ENCODE data around the gene TF. TPM values are rescaled to one million over a fixed set of nuclear protein-coding genes. Genes with fewer than 3 reads are reported as not detected.

TF gene
- total RNA-seq, 1 donor from 2014 or later: 5.6 TPM

- ATAC-seq (ENCODE audit: poor library complexity): no peak
- intact Hi-C loops (cut with DNase I): no loop called here
- DNase-seq: no peak
Measured at GRCh38 chr3:133744241-133744640, 2.0 kb upstream of the TF start.

GRCh38 chr3:133745108-133745507 lies 1.1 kb upstream of the TF start:
- intact Hi-C loops (cut with DNase I): no loop called here
- DNase-seq (no peak), ATAC-seq (ENCODE audit: poor library complexity) (no peak)

GRCh38 chr3:133746712-133747066 lies 496 bp downstream of the TF start:
- intact Hi-C loops (cut with DNase I): no loop called here
- DNase-seq: no peak
- no peak for ATAC-seq (ENCODE audit: poor library complexity)

GRCh38 chr3:133747373-133747772 lies 1.2 kb downstream of the TF start:
- ATAC-seq (ENCODE audit: poor library complexity): no peak
- DNase-seq: no peak
- intact Hi-C loops (cut with DNase I): no loop called here

- intact Hi-C loops (cut with DNase I): no loop called here
- DNase-seq (no peak), ATAC-seq (ENCODE audit: poor library complexity) (no peak)
Measured at GRCh38 chr3:133747907-133748639, 1.9 kb downstream of the TF start.

- intact Hi-C loops (cut with DNase I): no loop called here
- DNase-seq (no peak), ATAC-seq (ENCODE audit: poor library complexity) (no peak)
Measured at GRCh38 chr3:133749427-133750258, 3.5 kb downstream of the TF start.

- intact Hi-C loops (cut with DNase I): no loop called here
- peak; percentile 18 for ATAC-seq (ENCODE audit: poor library complexity)
Measured at GRCh38 chr3:133750259-133750656, 4.1 kb downstream of the TF start.

GRCh38 chr3:133753107-133753778 lies 7.0 kb downstream of the TF start:
- ATAC-seq (ENCODE audit: poor library complexity) (no peak), DNase-seq (no peak)
- intact Hi-C loops (cut with DNase I): no loop called here

More at GRCh38 chr3:133750259-133750656, 4.1 kb downstream of the TF start:
- no peak for DNase-seq

- ATAC-seq (ENCODE audit: poor library complexity) (no peak), DNase-seq (no peak)
- intact Hi-C loops (cut with DNase I): no loop called here
Measured at GRCh38 chr3:133753779-133754164, 7.6 kb downstream of the TF start.

GRCh38 chr3:133754455-133754854 lies 8.3 kb downstream of the TF start:
- ATAC-seq (ENCODE audit: poor library complexity) (no peak), DNase-seq (no peak)
- intact Hi-C loops (cut with DNase I): no loop called here

GRCh38 chr3:133754973-133755828 lies 9.0 kb downstream of the TF start:
- ATAC-seq (ENCODE audit: poor library complexity): no peak
- intact Hi-C loops (cut with DNase I): no loop called here
- no peak for DNase-seq

- ATAC-seq (ENCODE audit: poor library complexity): no peak
- DNase-seq: no peak
- intact Hi-C loops (cut with DNase I): no loop called here
Measured at GRCh38 chr3:133756716-133757694, 10.8 kb downstream of the TF start.

GRCh38 chr3:133757701-133758567 lies 11.7 kb downstream of the TF start:
- intact Hi-C loops (cut with DNase I): no loop called here
- no peak for ATAC-seq (ENCODE audit: poor library complexity)

GRCh38 chr3:133758568-133758928 lies 12.4 kb downstream of the TF start:
- intact Hi-C loops (cut with DNase I): no loop called here
- no peak for ATAC-seq (ENCODE audit: poor library complexity)

More at GRCh38 chr3:133757701-133758567, 11.7 kb downstream of the TF start:
- no peak for DNase-seq

GRCh38 chr3:133758964-133759739 lies 13.0 kb downstream of the TF start:
- ATAC-seq (ENCODE audit: poor library complexity) (no peak), DNase-seq (no peak)
- intact Hi-C loops (cut with DNase I): no loop called here

More at GRCh38 chr3:133758568-133758928, 12.4 kb downstream of the TF start:
- no peak for DNase-seq

- no peak for DNase-seq
- no peak for ATAC-seq (ENCODE audit: poor library complexity)
- intact Hi-C loops (cut with DNase I): no loop called here
Measured at GRCh38 chr3:133759740-133760305, 13.6 kb downstream of the TF start.

All from Right ventricle myocardium superior (tissue), 1 donor.